IMR-90 (cell line): ENCODE results near the gene PCID2. TPM values are rescaled to one million over a fixed set of nuclear protein-coding genes. Genes with fewer than 3 reads are reported as not detected.

Experiments used
- ATAC-seq: fragments of 200-7000 bp; cut with Tn5 transposase; 2 replicates; pipeline ENCODE4 v1.9.1; 2020; ENCODE audit warnings: low read depth, mild to moderate bottlenecking, moderate library complexity
- BruUV-seq: library from RNA; stranded (reverse); fragments of 400-500 nt; replicated peaks from 2 replicates; lab custom pipeline; 2021; lab: Mats Ljungman, UMichigan
- CTCF ChIA-PET: fragments of 300-600 bp; formaldehyde crosslinking; extraction: SDS; loops from one replicate; lab custom pipeline; 2021; ENCODE audit warnings: antibody characterized with exemption; lab: Yijun Ruan, JAX
- POLR2A ChIA-PET: fragments of 300-600 bp; sonication (Branson Sonifier 250); formaldehyde crosslinking; loops from one replicate; lab custom pipeline; 2022; ENCODE audit warnings: antibody characterized with exemption; ENCODE audit not compliant: unreplicated experiment; lab: Charles Lee
- DNase-seq: peaks from one replicate; pipeline ENCODE4 v3.0.0; 2013
- H2AFZ ChIP-seq: replicated peaks from 2 replicates; pipeline ENCODE3; 2013; ENCODE audit warnings: low read length, mild to moderate bottlenecking; ENCODE audit not compliant: poor library complexity
- H2AK5ac ChIP-seq: 2 replicates; pipeline ENCODE4 v1.6.1; 2013; ENCODE audit warnings: low read depth, low read length, inconsistent platforms
- H2AK9ac ChIP-seq: replicated peaks from 2 replicates; pipeline ENCODE3; 2013; ENCODE audit warnings: mild to moderate bottlenecking, low read depth, low read length, moderate library complexity; ENCODE audit not compliant: poor library complexity
- H2BK120ac ChIP-seq: 2 replicates; pipeline ENCODE4 v1.6.1; 2013; ENCODE audit warnings: low read depth, low read length, inconsistent platforms
- H2BK15ac ChIP-seq: 3 replicates; pipeline ENCODE4 v1.6.1; 2013; ENCODE audit warnings: low read depth, low read length, inconsistent platforms
- H2BK20ac ChIP-seq: 2 replicates; pipeline ENCODE4 v1.6.1; 2013; ENCODE audit warnings: low read depth, mild to moderate bottlenecking, inconsistent platforms, low read length, moderate library complexity
- H2BK5ac ChIP-seq: 2 replicates; pipeline ENCODE4 v1.6.1; 2013; ENCODE audit warnings: mild to moderate bottlenecking, low read depth, low read length, inconsistent platforms; ENCODE audit not compliant: poor library complexity, severe bottlenecking
- H3K14ac ChIP-seq: replicated peaks from 2 replicates; pipeline ENCODE4 v1.6.1; 2013; ENCODE audit warnings: low read depth, low read length, inconsistent platforms
- H3K18ac ChIP-seq: 2 replicates; pipeline ENCODE4 v1.6.1; 2013; ENCODE audit warnings: low read depth, low read length, control low read depth
- H3K23ac ChIP-seq: 2 replicates; pipeline ENCODE4 v1.6.1; 2013; ENCODE audit warnings: low read depth, low read length, inconsistent platforms
- H3K27ac ChIP-seq: 2 replicates; pipeline ENCODE4 v1.5.1; 2013; ENCODE audit warnings: mild to moderate bottlenecking, control low read depth, low read length; ENCODE audit not compliant: insufficient read depth
- H3K27me3 ChIP-seq: 2 replicates; pipeline ENCODE4 v1.6.1; 2013; ENCODE audit warnings: low read length; ENCODE audit not compliant: control insufficient read depth, insufficient read depth
- H3K36me3 ChIP-seq: 2 replicates; pipeline ENCODE4 v1.6.1; 2013; ENCODE audit warnings: low read length, mixed read lengths; ENCODE audit not compliant: control insufficient read depth, insufficient read depth
- H3K4ac ChIP-seq: 2 replicates; pipeline ENCODE4 v1.6.1; 2013; ENCODE audit warnings: low read depth, low read length, inconsistent platforms
- H3K4me1 ChIP-seq: 2 replicates; pipeline ENCODE4 v1.6.1; 2013; ENCODE audit warnings: low read length, mixed read lengths; ENCODE audit not compliant: control insufficient read depth, insufficient read depth
- H3K4me2 ChIP-seq: 2 replicates; pipeline ENCODE4 v1.6.1; 2013; ENCODE audit warnings: low read depth, mild to moderate bottlenecking, control low read depth, low read length, moderate library complexity
- H3K4me3 ChIP-seq: 2 replicates; pipeline ENCODE4 v1.5.1; 2013; ENCODE audit warnings: low read depth, mild to moderate bottlenecking, control low read depth, low read length, moderate library complexity; ENCODE audit not compliant: insufficient read depth
- H3K56ac ChIP-seq: 2 replicates; pipeline ENCODE4 v1.6.1; 2013; ENCODE audit warnings: low read length, inconsistent platforms; ENCODE audit not compliant: insufficient read depth; ENCODE audit errors: extremely low read depth
- H3K79me1 ChIP-seq, 2 experiments: 2 replicates each; pipeline ENCODE4 v1.6.1; 2013; ENCODE audit warnings: low read length in 2 of 2, inconsistent platforms in 1 of 2, low read depth in 1 of 2
- H3K9ac ChIP-seq: 2 replicates; pipeline ENCODE4 v1.6.1; 2013; ENCODE audit warnings: low read depth, low read length, control low read depth
- H3K9me1 ChIP-seq: 2 replicates; pipeline ENCODE4 v1.6.1; 2013; ENCODE audit warnings: low read length, inconsistent platforms; ENCODE audit not compliant: insufficient read depth
- H3K9me3 ChIP-seq: 2 replicates; pipeline ENCODE4 v1.6.1; 2013; ENCODE audit warnings: low read length; ENCODE audit not compliant: control insufficient read depth, insufficient read depth
- H4K20me1 ChIP-seq: 2 replicates; pipeline ENCODE4 v1.6.1; 2013; ENCODE audit warnings: low read length, inconsistent platforms; ENCODE audit not compliant: insufficient read depth
- H4K5ac ChIP-seq: 2 replicates; pipeline ENCODE4 v1.6.1; 2013; ENCODE audit warnings: mild to moderate bottlenecking, low read depth, low read length, control low read depth
- H4K8ac ChIP-seq, 2 experiments: 2 replicates each; pipeline ENCODE4 v1.6.1; 2013; ENCODE audit warnings: low read depth in 2 of 2, low read length in 2 of 2, control low read depth in 1 of 2, inconsistent platforms in 1 of 2
- H4K91ac ChIP-seq: 2 replicates; pipeline ENCODE4 v1.6.1; 2013; ENCODE audit warnings: low read depth, low read length, inconsistent platforms; ENCODE audit not compliant: insufficient read depth
- BHLHE40 ChIP-seq: fragments of 150-350 bp; IDR thresholded peaks from 2 replicates; pipeline ENCODE4 v1.6.1; 2016; ENCODE audit warnings: mild to moderate bottlenecking, low read depth, low read length
- CEBPB ChIP-seq: IDR thresholded peaks from 2 replicates; pipeline ENCODE4 v1.6.1; 2012; ENCODE audit warnings: low read depth, low read length, improper control_type of control experiment
- CHD1 ChIP-seq: IDR thresholded peaks from 2 replicates; pipeline ENCODE4 v1.6.1; 2012; ENCODE audit warnings: low read depth, low read length, improper control_type of control experiment
- FOS ChIP-seq: fragments of 150-350 bp; IDR thresholded peaks from 2 replicates; pipeline ENCODE4 v1.6.1; 2016; ENCODE audit warnings: low read depth, low read length
- MAZ ChIP-seq: IDR thresholded peaks from 2 replicates; pipeline ENCODE4 v1.6.1; 2012; ENCODE audit warnings: low read depth, mild to moderate bottlenecking, low read length, improper control_type of control experiment, moderate library complexity, borderline replicate concordance
- SMC3 ChIP-seq: fragments of 150-350 bp; IDR thresholded peaks from 2 replicates; pipeline ENCODE4 v1.6.1; 2016; ENCODE audit warnings: low read depth, mild to moderate bottlenecking, antibody characterized with exemption, low read length, moderate library complexity
- WGBS, 2 experiments: methylation state at CpG; one replicate each; pipeline versions ENCODE4 v1.1.5 to v1.1.7; 2013; ENCODE audit warnings: missing lambda C conversion rate in 2 of 2; ENCODE audit not compliant: insufficient read length in 1 of 2; ENCODE audit errors: extremely low coverage in 2 of 2; 5-methylcytosine and 5-hydroxymethylcytosine counted together
- dilution Hi-C: fragments of 300-500 bp; cut with HindIII; formaldehyde crosslinking; loops from one replicate; pipeline ENCODE4 v1.14.3; 2018; ENCODE audit warnings: low sequenced_read_pairs; ENCODE audit not compliant: unreplicated experiment
- in situ Hi-C: fragments of 300-500 bp; cut with MboI; formaldehyde crosslinking; loops from 3 replicates; pipeline ENCODE4 v1.14.3; 2019; ENCODE audit warnings: low sequenced_read_pairs, inconsistent platforms, mixed read lengths
- intact Hi-C: fragments of 100-400 bp; cut with micrococcal nuclease; formaldehyde crosslinking; loops from 2 replicates; pipeline ENCODE4 v1.10.0; 2022
- polyA plus RNA-seq, 3 experiments: library from polyadenylated mRNA; depleted of rRNA; stranded (reverse); fragments of >200 nt; gene quantifications; 2 replicates each; pipeline ENCODE4 v1.2.3, GENCODE V29; 2012; ENCODE audit warnings: low replicate concordance in 1 of 3
- total RNA-seq: library from RNA; depleted of rRNA; stranded (reverse); fragments of >200 nt; gene quantifications from 2 replicates; pipeline ENCODE4 v1.2.3, GENCODE V29; 2012
- TF ChIP-seq, protein P1 (sequence below): conservative IDR thresholded peaks from 2 replicates; pipeline ENCODE4 v1.5.1; 2012; ENCODE audit warnings: mild to moderate bottlenecking, low read depth, low read length, improper control_type of control experiment
- TF ChIP-seq, protein P2 (sequence below): fragments of 150-350 bp; IDR thresholded peaks from 2 replicates; pipeline ENCODE4 v1.6.1; 2016; ENCODE audit warnings: low read depth, mild to moderate bottlenecking, low read length, moderate library complexity, borderline replicate concordance

PCID2 gene
- total and polyA plus RNA-seq, 2 of the 4 experiments (the other 2 are of a cell fraction), result 83.5 to 90.9 TPM

DNA sequence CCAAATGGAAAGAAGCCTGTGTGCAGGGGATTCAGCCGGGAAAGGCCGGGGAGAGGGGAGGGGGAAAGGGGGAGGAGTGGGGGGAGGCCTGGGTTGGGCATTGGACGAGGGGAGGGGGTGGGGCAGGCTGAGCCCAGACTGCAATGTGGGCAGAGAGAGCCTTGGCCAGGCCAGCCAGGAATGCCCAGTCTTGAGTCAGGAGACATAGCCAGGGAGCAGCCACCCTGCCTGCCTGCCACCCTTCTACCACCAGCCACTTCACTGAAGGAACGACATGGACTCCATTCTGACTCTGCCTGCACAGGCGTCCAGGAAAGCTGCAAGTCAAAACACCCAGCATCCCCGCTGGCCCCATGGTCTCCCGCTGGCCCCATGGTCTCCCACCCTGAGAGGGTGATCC lies 49.5 kb downstream of the PCID2 start:
- no CpG with 5 or more reads among the region's 7 CpGs for WGBS, 2 experiments
- Histone ChIP-seq H3K9ac (no peak overlapping the region), H3K56ac (no peak overlapping the region), H3K4me3 (no peak overlapping the region), H4K8ac (no peak overlapping the region), H3K4me1 (peaks cover 4% of the 10 kb centered on the region; the same call in 1 of the 2 replicates), H4K91ac (no peak overlapping the region), H2AFZ (no peak overlapping the region), H3K4me2 (no peak overlapping the region), H3K23ac (no peak overlapping the region), H2BK120ac (no peak overlapping the region), H3K9me3 (no peaks in the 10 kb centered on the region), H3K14ac (no peak overlapping the region), H2BK20ac (no peak overlapping the region), H3K27me3 (no peaks in the 10 kb centered on the region), H2BK5ac (no peak overlapping the region), H2AK5ac (no peak overlapping the region), H3K36me3 (no peaks in the 10 kb centered on the region), H2BK15ac (no peak overlapping the region), H3K18ac (no peak overlapping the region), H3K27ac (no peak overlapping the region), H2AK9ac (no peak overlapping the region), H3K79me1 (no peaks in the 10 kb centered on the region), H3K9me1 (peaks cover 5% of the 10 kb centered on the region; the same call in 1 of the 2 replicates), H4K5ac (no peak overlapping the region), H3K4ac (no peak overlapping the region), H4K20me1 (no peaks in the 10 kb centered on the region)
- intact Hi-C loops, result no loop called here
- no TSS peak for BruUV-seq
- in situ Hi-C loops, result no loop called here
- POLR2A ChIA-PET, result interaction anchor here (0.6 kb wide), 1 partner anchor 180 kb away, joined by 3 read pairs; no protein-coding TSS in a partner anchor
- CTCF ChIA-PET, result no interaction called here
- dilution Hi-C loops, result no loop called here
- ATAC-seq, result no peak
- DNase-seq, result no peak
- TF ChIP-seq FOS, result no peak
- no peak for TF ChIP-seq MAZ
- TF ChIP-seq, protein P1, sequence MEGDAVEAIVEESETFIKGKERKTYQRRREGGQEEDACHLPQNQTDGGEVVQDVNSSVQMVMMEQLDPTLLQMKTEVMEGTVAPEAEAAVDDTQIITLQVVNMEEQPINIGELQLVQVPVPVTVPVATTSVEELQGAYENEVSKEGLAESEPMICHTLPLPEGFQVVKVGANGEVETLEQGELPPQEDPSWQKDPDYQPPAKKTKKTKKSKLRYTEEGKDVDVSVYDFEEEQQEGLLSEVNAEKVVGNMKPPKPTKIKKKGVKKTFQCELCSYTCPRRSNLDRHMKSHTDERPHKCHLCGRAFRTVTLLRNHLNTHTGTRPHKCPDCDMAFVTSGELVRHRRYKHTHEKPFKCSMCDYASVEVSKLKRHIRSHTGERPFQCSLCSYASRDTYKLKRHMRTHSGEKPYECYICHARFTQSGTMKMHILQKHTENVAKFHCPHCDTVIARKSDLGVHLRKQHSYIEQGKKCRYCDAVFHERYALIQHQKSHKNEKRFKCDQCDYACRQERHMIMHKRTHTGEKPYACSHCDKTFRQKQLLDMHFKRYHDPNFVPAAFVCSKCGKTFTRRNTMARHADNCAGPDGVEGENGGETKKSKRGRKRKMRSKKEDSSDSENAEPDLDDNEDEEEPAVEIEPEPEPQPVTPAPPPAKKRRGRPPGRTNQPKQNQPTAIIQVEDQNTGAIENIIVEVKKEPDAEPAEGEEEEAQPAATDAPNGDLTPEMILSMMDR, result no peak
- no peak for TF ChIP-seq BHLHE40
- TF ChIP-seq CHD1, result no peak
- TF ChIP-seq CEBPB, result no peak
- TF ChIP-seq, protein P2, sequence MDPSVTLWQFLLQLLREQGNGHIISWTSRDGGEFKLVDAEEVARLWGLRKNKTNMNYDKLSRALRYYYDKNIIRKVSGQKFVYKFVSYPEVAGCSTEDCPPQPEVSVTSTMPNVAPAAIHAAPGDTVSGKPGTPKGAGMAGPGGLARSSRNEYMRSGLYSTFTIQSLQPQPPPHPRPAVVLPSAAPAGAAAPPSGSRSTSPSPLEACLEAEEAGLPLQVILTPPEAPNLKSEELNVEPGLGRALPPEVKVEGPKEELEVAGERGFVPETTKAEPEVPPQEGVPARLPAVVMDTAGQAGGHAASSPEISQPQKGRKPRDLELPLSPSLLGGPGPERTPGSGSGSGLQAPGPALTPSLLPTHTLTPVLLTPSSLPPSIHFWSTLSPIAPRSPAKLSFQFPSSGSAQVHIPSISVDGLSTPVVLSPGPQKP, result no peak
- TF ChIP-seq SMC3, result no peak
